Jurkat, Clone E6-1 (cell line): Measurements from ENCODE around the gene HIVEP3.

ENCODE experiments used
- DNase-seq: peaks from one replicate; pipeline ENCODE4 v3.0.0-alpha.2; 2011; ENCODE audit warnings: low read depth, low spot score
- H3K4me3 ChIP-seq: 2 replicates; pipeline ENCODE4 v1.5.1; 2011; ENCODE audit warnings: mild to moderate bottlenecking, low read length, control low read depth, moderate library complexity

Gene HIVEP3

DNA sequence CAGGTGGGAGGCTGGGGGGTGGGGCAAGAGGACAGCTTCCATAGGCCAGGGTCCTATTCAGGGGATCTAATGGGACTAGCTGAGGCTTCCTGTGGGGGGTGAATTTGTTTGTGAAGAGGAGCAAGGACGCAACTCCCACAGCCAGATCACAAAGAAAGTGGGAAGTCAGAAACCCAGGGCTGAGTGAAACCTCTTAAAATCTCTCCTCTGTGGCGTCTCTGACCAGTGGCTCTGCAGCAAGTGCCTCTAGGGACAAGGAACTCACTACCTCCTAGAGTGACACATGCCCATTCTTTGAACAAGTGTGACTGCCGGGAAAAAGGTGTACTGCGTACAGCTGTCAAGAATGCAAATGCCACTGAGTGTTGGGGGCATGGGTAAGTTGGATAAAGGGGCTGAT is 187.9 kb downstream of the HIVEP3 start:
- no peak for DNase-seq
- no peak overlapping the region for H3K4me3 ChIP-seq

DNA sequence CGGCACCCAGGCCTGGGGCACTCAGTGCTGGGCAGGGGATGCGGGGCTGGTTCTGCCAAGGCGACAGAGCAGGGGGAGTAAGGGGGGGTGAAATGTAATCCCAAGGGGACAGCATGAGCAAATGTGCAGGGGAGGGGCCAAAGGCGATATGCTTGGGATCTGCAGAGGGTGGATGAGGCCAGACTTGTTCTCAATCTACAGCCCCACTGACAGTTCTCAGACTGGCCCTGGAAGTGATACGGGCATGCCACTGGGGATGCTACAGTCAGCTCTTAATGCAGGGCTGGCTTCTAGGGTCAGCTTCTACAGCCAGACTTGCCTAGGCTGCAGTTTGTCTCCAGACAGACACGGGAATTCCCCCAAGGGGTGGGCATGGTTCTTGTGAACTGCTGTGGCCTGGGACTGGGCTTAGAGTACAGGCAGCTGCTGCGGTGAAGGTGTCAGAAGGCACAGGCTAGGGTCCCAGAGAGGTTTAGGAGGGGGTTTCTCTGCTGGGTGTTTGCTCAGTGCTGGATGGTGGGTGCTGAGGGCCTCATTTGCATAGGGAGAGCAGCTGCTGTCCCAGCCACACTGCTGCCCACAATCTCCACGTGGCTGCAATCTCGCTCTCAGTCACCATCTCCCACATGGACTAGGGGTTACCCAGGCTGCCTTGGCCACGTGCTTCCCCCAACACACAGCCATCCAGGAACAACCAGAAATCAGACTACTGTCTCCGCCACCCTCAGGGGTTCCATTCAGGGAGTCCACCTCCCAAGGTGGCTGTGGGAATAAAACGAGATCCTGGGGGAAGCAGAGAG is 190.1 kb downstream of the HIVEP3 start:
- H3K4me3 ChIP-seq, result no peak overlapping the region
- DNase-seq, result no peak

DNA sequence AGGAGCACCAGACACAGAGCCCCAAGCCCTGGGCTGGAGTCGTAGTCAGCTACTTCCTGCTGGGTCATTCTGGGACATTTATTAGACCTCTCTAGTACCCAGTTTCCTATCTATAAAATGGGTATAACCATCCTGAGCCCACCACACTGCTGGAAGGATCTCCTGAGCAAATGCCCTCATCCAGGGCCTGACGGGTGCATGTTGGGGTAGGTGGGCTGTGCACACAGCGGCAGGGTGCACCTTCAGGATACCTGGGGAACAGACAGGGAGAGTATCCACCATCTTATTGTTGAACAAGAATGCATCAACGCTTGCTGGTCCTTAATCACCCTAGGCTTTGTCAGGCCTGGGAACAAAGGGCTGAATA is 191.0 kb downstream of the HIVEP3 start:
- no peak for DNase-seq
- H3K4me3 ChIP-seq, result no peak overlapping the region

DNA sequence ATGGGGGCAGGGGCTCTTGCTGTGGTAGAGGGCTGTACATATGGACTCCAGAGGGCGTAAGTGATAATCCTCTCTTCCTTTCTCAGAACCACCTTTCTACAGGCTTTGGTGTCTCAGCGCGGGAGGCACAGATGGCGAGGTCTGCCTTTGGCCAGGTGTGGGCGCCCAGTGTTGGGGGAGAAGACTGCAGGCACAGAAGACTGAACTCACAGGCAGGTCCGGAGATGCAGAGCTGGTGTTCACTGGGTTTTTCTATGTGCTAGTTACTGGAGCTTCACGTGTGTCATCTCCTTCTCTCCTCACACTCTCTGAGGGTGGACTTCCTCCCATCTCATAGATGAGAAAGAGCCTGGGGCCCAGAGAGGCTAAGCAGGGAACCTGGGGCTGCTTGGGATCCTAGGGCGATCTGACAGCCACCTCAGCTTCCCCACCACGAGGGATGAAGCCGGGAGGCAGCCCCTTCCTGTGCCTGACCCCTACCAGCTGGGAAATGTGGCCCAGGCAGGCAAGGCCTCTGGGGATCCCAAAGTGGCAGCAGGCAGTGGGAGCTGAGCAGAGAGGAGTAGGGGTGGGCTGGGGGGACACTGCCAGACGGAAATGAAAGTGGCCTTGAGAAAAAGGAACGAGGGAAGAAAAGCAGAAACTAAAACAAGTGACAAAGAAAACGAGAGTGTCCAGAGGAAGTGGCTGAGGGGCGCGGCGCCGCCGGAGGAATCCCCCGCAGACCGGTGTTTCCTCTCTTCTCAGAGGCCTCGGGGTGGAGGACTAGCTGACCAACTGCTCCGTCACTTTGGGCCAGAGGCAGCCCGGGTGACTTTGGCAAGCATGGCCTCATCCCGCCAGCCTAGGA is 191.6 kb downstream of the HIVEP3 start:
- no peak overlapping the region for H3K4me3 ChIP-seq
- DNase-seq, result peak; percentile 59

DNA sequence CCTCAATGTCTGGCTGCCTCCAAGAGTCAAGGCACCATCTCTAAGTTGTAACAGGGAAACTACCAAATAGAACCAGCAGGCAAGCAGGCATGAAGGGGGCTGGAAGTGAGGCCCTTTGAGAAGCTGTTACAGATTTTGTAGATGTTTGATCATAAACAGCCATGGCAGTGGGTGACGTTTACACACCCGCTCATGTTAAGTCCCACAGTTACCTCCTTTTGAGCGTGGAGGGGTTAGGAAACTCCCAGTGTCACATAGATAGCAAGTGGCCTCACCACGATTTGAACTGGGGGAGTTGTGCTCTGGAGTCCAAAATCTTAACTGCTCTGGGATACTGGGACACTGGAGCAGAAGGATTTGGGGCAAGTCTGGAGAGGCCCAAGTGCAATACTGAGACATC is 192.4 kb downstream of the HIVEP3 start:
- DNase-seq, result no peak
- H3K4me3 ChIP-seq, result no peak overlapping the region

DNA sequence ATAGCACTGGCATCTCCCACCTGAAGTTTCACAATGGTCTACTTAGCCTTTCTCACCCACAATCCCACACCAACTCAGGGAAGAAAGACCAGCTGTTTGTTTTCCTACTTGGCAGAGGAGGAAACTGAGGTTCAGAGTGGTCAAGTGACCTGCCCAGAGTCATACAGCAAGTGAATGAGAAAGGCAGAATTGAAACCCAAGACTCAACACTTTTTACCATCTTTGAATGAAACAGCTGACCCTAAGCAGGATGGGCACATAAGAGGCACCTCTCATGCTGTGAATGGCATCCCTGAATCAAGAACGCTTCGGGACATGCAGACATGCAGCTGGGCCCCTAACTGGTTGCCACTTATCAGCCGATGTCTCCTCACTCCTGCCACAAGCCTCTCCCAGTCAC is 193.8 kb downstream of the HIVEP3 start:
- no peak overlapping the region for H3K4me3 ChIP-seq
- no peak for DNase-seq

DNA sequence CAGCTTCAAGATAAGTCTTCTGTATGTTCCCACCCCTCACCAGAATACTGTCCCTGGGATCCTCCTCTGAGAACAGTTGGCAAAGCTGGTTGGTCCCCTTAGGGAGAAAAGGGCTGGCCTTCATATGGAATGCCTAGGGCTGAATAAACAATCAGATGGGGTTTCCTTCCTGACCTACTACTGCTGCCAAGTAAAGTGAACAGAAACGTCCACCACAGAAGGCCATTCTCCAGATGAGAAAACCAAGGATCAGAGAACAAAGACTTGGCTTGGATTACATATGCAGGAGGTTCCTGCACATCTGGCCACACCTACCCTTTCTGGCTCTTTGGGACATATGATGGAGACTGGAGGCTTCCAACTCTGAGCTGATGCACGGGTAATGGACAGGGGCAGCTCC is 194.5 kb downstream of the HIVEP3 start:
- no peak overlapping the region for H3K4me3 ChIP-seq
- DNase-seq, result no peak

DNA sequence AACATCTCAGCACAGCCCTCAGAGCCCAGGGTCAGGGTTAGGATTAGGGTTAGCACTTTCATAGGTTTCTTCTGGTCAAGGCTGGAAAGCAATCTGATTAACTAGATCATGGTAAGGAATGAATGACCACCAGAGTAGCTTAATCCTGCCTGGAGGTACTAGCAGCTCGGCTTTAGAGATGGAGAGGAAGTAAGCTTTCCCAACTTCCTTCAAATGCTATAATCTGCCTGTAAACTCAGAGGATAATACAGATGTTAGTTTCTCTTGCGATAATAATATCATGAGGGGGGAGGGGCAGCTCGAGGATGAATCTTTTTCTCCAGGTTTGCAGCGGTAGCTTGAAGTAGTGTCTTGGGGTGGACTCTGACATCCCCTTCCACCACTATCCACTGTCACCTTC is 194.9 kb downstream of the HIVEP3 start:
- no peak for DNase-seq
- no peak overlapping the region for H3K4me3 ChIP-seq

DNA sequence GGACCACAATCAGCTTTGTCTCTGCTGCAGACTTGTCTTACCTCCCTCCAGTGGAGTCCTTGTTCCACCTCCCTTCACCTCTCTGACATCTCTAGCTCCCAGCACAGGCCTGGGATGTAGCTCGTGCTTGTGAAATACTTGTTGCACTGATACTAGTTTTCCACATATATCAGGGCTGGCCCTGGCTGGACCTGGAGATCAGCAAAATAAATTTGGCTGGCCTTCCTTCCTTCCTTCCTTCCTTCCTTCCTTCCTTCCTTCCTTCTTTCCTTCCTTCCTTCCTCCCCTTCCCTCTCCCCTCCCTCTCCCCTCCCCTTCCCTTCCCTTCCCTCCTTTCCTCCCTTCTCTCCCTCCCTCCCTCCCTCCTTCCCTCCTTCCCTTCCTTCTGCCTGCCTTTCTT is 196.5 kb downstream of the HIVEP3 start:
- no peak overlapping the region for H3K4me3 ChIP-seq
- DNase-seq, result no peak

DNA sequence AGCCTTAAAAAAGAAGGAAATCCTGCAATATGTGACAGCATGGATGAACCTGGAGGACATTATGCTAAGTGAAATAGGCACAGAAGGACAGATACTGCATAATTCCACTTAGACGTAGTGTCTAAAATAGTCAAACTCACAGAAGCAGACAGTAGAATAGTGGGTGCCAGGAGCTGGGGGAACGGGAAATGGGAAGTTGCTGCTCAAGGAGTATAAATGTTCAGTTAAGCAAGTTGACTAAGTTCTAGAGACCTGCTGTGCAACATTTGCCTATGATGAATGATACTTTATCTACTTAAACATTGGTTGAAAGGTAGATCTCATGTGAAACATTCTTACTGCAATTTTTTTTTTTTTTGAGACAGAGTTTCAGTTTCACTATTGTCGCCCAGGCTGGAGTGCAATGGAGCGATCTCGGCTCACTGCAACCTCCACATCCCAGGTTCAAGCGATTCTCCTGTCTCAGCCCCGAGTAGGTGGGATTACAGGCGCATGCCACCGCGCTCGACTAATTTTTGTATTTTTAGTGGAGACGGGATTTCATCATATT is 197.8 kb downstream of the HIVEP3 start:
- H3K4me3 ChIP-seq, result no peak overlapping the region
- DNase-seq, result no peak

DNA sequence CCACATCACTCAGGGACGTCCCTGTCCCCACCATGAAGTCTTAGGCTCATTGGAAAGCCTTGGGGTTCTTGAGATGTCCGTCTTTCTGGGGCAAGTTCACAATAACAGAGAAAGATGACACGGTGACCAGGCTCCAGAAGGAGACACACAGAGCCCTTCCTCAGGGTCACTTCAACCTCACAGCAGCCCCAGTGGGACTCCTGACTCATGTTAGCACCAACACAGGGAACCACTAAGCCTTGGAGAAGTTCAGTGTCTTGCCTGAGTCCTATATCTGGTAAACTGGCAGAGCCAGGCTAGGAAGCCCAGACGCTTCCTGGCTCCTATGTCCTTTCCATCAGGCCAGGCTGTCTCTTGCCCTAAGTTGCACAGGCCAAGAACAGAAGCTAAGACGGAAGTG is 199.1 kb downstream of the HIVEP3 start:
- DNase-seq, result no peak
- no peak overlapping the region for H3K4me3 ChIP-seq

DNA sequence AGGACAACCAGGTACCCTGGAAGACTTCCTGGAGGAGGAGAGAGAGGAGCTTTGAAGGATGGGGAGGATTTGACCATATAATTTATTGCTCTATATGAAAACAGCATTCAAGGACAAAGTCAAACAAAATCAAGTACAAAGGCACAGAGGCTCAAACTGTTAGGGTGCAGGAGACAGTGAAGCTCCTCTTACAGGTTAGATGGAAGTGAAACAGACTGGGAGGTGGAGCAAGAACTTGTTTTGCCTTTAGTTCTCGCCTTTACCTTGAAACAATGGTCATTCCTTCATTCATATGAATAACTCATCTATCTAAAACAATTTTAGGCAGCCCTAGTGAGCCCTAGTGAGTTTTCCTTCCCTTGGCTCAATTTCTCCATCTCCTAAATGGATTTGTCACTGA is 199.6 kb downstream of the HIVEP3 start:
- no peak for DNase-seq
- H3K4me3 ChIP-seq, result no peak overlapping the region

DNA sequence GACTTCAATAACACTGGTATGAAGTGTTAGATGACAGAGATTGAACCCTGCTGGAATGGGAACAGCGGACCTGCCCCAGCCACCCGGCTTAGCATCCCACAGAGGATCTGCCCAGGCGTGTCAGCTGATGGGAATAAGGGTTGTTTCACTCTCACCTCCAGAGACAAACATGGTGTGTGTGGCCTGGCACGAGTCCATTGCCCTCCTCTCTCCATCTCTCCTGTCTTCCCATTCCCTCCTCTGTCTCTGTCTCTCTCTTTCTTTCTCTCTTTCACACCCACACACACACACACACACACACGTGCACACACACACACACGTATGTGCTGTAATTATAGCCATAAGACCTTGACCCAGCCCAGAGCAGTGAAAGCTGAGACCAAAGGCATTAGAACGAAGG is 200.2 kb downstream of the HIVEP3 start:
- H3K4me3 ChIP-seq, result no peak overlapping the region
- no peak for DNase-seq

DNA sequence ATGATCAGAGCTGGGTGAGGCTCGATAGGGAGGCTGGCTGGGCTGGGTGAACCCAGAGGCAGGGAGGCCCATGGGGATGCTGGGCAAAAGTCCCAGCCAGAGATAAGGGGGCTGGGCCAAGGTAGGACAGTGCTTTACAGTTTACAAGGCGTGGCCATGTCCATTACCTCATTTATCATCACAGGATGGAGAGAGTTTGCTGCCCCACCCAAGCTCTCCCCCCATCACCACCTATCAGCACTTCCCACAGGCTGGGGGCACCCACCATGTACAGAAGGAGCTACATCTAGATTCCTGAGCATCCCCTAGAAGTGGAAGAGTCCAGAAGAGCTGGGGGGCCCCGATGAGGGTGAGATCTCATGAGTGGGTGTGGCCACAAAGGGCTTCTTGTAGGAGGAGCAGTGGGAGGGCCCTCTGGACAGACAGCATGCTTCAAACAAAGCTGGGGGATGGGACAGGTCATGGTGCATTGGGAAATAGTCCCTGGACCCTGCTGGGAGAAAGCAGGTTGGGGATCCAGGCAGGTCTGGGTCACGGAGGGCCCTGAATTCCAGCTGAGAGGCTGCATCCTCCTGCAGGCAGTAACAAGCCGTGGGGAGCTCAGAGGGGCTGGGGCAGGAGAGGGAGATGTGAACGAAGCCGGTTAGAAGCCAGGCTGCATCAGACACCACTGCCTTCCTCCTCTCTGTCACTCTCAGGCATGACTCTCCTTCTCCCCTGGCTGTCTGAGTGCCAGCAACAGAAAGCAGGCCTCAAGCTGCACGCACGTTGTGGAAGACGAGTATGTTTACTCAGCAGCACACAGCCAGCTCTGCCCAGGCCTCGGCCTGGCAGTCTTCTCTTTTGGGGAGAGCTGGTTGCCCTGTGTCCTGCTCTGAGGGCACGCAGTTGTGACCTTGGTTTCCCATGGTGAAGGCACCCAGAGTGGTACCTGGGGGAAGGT is 202.3 kb downstream of the HIVEP3 start:
- H3K4me3 ChIP-seq, result no peak overlapping the region
- no peak for DNase-seq

DNA sequence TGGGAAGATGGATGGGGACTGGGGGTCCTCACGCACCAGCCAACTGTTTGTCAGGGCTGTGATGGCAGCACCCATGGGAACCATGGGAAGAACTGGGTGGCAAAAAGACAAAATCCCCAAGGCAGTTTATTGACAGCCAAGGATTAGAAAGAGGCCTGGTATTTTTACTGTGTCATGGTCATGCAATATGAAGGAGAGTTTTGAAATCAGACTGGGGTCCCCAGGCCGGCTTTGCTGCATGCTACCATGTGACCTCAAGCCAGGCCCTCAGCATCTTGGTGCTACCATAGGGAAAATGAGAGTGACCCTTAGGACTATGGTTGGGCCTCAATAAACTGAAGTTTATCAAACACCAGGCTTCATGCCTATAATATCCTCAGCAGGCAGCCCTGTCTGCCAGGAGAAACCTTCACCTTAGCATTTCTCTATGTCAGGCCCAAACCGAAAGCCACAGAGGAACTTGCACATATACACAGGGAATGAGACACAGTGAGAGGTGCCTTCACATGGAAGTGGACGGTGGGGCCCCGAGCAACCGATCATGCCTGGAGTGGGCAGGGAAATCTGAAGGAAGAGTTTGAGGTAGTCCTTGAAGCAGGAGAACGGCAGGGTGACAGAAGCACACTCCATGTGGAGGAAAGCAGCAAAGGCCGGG is 203.2 kb downstream of the HIVEP3 start:
- H3K4me3 ChIP-seq, result no peak overlapping the region
- DNase-seq, result no peak

DNA sequence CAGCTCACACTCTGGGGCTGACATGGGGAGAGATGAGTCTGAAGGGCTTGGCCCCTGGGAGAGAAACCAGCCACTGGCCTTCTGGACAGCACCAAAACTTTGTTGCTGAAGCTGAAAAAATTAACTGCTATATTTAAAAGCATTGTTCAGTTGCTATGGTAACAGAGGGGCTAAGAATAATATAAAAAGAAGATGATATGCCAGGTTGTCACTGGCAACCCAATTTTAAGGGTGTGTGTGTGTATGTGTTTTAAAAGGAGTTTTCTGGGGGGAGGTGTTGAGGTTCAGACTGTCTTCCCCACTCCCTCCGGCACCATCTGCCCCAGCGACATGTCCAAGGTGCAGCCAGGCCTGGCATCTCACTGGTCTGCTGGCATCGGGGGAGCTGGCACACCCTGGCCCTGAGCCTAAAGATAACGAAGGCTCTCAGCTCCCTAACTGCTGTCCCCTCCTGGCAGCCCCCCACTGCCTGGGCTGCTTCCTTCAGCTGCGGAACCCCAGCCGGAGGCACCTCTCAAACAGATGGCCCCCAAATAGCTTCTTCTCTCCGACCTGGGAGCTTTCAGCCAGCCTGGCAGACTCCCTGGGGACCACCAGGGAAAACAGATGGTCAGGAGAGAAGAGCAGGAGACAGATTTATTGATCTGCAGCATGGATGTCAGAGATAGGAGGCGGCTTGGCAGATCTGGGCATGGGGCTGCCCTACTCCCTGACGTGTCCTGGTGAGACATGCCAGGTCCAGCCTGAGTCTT is 203.9 kb downstream of the HIVEP3 start:
- DNase-seq, result no peak
- no peak overlapping the region for H3K4me3 ChIP-seq

DNA sequence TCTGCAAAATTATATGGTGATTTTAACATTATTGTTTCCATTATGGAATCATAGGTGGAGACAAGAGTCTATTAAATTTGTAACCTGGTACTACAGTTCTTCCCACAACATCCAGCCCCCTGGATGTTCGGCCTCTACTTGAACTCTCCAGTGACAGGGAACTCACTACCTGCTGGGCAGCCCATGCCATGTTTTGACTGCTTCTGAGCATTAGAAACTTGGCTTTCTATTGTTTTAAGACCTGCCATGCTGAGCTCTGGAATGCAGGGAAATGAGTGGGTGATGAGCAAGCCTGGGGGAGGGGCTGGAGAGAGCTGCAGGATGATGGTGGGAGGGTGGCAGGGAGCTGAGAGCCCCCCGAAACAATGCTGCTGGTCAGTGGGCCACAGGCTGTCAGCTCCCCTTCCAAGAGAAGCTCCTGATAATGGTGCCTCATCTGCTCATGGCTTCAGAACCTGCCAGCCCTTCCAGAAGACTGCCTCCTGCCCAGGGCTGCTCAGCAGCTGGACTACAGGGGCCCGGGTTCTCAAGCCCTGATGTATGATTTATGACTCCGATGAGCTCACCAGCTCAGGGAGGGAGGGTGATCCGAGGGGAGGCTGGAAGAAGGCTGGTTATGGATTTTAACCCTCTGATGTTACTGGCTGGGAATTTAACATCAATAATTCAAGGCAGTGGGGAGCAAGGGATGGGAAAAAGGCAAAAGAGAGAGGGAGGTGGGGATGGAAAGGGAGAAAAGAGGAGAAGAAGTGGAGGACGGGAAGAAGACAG is 205.0 kb downstream of the HIVEP3 start:
- DNase-seq, result no peak
- H3K4me3 ChIP-seq, result no peak overlapping the region
